ENCODE measurements around the gene SPARC.

Gene SPARC

GRCh38 chr5:151618907-151619306 is 67.8 kb downstream of the SPARC start:
- DNase-seq, result no peak

GRCh38 chr5:151617841-151618710 is 68.6 kb downstream of the SPARC start:
- no peak for DNase-seq

- DNase-seq, result no peak
Measured at GRCh38 chr5:151617383-151617840, 69.3 kb downstream of the SPARC start.

- no peak for DNase-seq
Measured at GRCh38 chr5:151615431-151615830, 71.3 kb downstream of the SPARC start.

- no peak for DNase-seq
Measured at GRCh38 chr5:151614565-151614964, 72.2 kb downstream of the SPARC start.

GRCh38 chr5:151612689-151613427 is 73.9 kb downstream of the SPARC start:
- peak; percentile 51 for DNase-seq

- no peak for DNase-seq
Measured at GRCh38 chr5:151611127-151611775, 75.5 kb downstream of the SPARC start.
